GM23248 (cell line): ENCODE results near the gene SLC25A34.

Source experiments
- EZH2 ChIP-seq: fragments of 200-600 bp; sonication (generic); IDR thresholded peaks from 2 replicates; pipeline ENCODE4 v1.6.1; 2018; ENCODE audit warnings: antibody characterized with exemption, mild to moderate bottlenecking; ENCODE audit not compliant: insufficient read depth, poor library complexity, severe bottlenecking
- EZH2phosphoT487 ChIP-seq: fragments of 200-600 bp; sonication (generic); IDR thresholded peaks from 2 replicates; pipeline ENCODE4 v1.6.1; 2018; ENCODE audit warnings: antibody characterized with exemption, moderate library complexity, mild to moderate bottlenecking, low read depth; ENCODE audit not compliant: insufficient read depth

DNA sequence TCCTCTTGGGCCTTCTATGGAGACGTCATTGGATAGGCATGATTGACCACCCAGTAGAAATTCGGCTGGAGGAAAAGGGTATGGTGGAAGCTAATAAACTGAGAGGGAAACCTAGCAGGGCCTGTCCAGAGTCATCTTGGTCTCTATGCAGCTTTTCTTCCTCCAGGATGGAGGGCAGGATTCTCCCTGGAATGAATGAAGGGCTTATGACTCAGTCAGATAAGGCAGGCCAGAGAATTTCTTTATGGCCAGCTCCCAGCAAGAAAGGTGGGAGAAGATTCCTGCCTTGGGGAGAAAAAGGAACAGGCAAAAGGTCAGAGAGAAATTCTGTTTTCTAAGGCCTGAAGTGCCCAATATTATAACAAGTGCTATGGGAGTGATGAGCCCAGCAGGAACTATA is 39.6 kb downstream of the SLC25A34 start:
- TF ChIP-seq EZH2phosphoT487 (no peak), EZH2 (no peak)
